K562 (cell line): Measurements from ENCODE around the gene ARPC2. TPM values are rescaled to one million over a fixed set of nuclear protein-coding genes. Genes with fewer than 3 reads are reported as not detected.

Source experiments
- CEBPB ChIP-seq: fragments of 450-650 bp; IDR thresholded peaks from 2 replicates; pipeline ENCODE4 v1.6.1; 2016; ENCODE audit warnings: missing genetic modification characterization, missing compliant biosample characterization
- EHMT2 ChIP-seq: fragments of 450-650 bp; IDR thresholded peaks from 2 replicates; pipeline ENCODE4 v1.6.1; 2018; ENCODE audit warnings: antibody characterized with exemption
- KLF6 ChIP-seq: fragments of 250-450 bp; sonication (Bioruptor Pico); IDR thresholded peaks from 2 replicates; pipeline ENCODE4 v1.4.0; 2020; ENCODE audit warnings: mild to moderate bottlenecking, moderate library complexity, borderline replicate concordance
- MYC ChIP-seq, 2 experiments: fragments of 250-450 bp in 1 of 2; sonication (Bioruptor Pico) in 1 of 2; IDR thresholded peaks; 2 replicates each; pipeline versions ENCODE4 v1.5.1 to v1.6.1; 2012 to 2021; ENCODE audit warnings: low read depth in 2 of 2, borderline replicate concordance in 1 of 2, improper control_type of control experiment in 1 of 2, low read length in 1 of 2, mild to moderate bottlenecking in 1 of 2, moderate library complexity in 1 of 2
- NCOA6 ChIP-seq: fragments of 450-650 bp; IDR thresholded peaks from 2 replicates; pipeline ENCODE4 v1.6.1; 2017; ENCODE audit warnings: mild to moderate bottlenecking
- NRF1 ChIP-seq, 2 experiments: fragments of 450-650 bp; IDR thresholded peaks in 1 of 2; conservative IDR thresholded peaks in 1 of 2; 2 replicates each; pipeline ENCODE4 v1.6.1; 2014; ENCODE audit warnings: mild to moderate bottlenecking in 2 of 2
- PHF8 ChIP-seq: fragments of 200-600 bp; sonication (generic); IDR thresholded peaks from 2 replicates; pipeline ENCODE4 v1.6.1; 2012; ENCODE audit warnings: mixed run types, mild to moderate bottlenecking, inconsistent platforms, low read length, moderate library complexity, borderline replicate concordance
- RAD21 ChIP-seq, 2 experiments: fragments of 250-450 bp in 1 of 2; fragments of 450-650 bp in 1 of 2; sonication (Bioruptor Pico) in 1 of 2; formaldehyde crosslinking in 1 of 2; IDR thresholded peaks in 1 of 2; conservative IDR thresholded peaks in 1 of 2; 2 replicates each; pipeline versions ENCODE4 v1.4.0 to v1.8.0; 2020 to 2022; ENCODE audit warnings: mild to moderate bottlenecking in 2 of 2, moderate library complexity in 1 of 2
- SIN3A ChIP-seq, 2 experiments: fragments of 150-350 bp in 1 of 2; IDR thresholded peaks; 2 replicates each; pipeline ENCODE4 v1.6.1; 2011 to 2016; ENCODE audit warnings: borderline replicate concordance in 2 of 2, low read depth in 2 of 2, low read length in 2 of 2, mild to moderate bottlenecking in 2 of 2, moderate library complexity in 2 of 2; ENCODE audit not compliant: control insufficient read depth in 1 of 2
- TAF7 ChIP-seq: fragments of 450-650 bp; IDR thresholded peaks from 2 replicates; pipeline ENCODE4 v1.6.1; 2016; ENCODE audit warnings: missing genetic modification characterization, missing compliant biosample characterization
- polyA plus RNA-seq, 8 experiments: library from polyadenylated mRNA; depleted of rRNA in 4 of 8; stranded (reverse) in 5 of 8; unstranded in 3 of 8; fragments of >200 nt; fragmentation: Nextera tagmentation in 2 of 8; fragmentation: Illumina TruSeq in 1 of 8; extraction: Ambion mirVana in 2 of 8; extraction: Trizol in 1 of 8; gene quantifications; 2 replicates each; pipeline versions ENCODE4 v1.2.1 to v1.2.3, GENCODE V29; 2011 to 2014; ENCODE audit warnings: inconsistent platforms in 1 of 8, missing spikeins in 1 of 8
- total RNA-seq, 7 experiments: library from RNA; depleted of rRNA in 6 of 7; stranded (reverse); fragments of >200 nt in 6 of 7; fragmentation: Illumina TruSeq in 2 of 7; extraction: Trizol in 2 of 7; gene quantifications; 2 replicates each; pipeline versions ENCODE4 v1.2.1 to v1.2.3, GENCODE V29; 2011 to 2021; ENCODE audit warnings: low replicate concordance in 1 of 7
- TF ChIP-seq, protein P1 (sequence below), 2 experiments: IDR thresholded peaks; 2 replicates each; pipeline ENCODE4 v1.6.1; 2011; ENCODE audit warnings: borderline replicate concordance in 1 of 2, control low read depth in 1 of 2, low read depth in 1 of 2, low read length in 1 of 2, mild to moderate bottlenecking in 1 of 2, mixed read lengths in 1 of 2, moderate library complexity in 1 of 2; ENCODE audit not compliant: insufficient read depth in 1 of 2, insufficient read length in 1 of 2, poor library complexity in 1 of 2, severe bottlenecking in 1 of 2; ENCODE audit errors: extremely low read depth in 1 of 2
- TF ChIP-seq, protein P2 (sequence below): sonication (generic); formaldehyde crosslinking; IDR thresholded peaks from 2 replicates; pipeline ENCODE4 v1.9.0; 2022; ENCODE audit warnings: mild to moderate bottlenecking, missing genetic modification reagents
- TF ChIP-seq, protein P3 (sequence below): fragments of 250-450 bp; sonication (Bioruptor Pico); IDR thresholded peaks from 2 replicates; pipeline ENCODE4 v1.9.0; 2021; ENCODE audit warnings: mild to moderate bottlenecking, inconsistent platforms
- TF ChIP-seq, protein P4 (sequence below), 2 experiments: fragments of 450-650 bp; conservative IDR thresholded peaks; 2 replicates each; pipeline ENCODE4 v1.6.1; 2017; ENCODE audit warnings: mild to moderate bottlenecking in 2 of 2, moderate library complexity in 2 of 2
- TF ChIP-seq, protein P5 (sequence below): fragments of 150-350 bp; conservative IDR thresholded peaks from 2 replicates; pipeline ENCODE4 v1.6.1; 2014; ENCODE audit warnings: low read length

The ARPC2 gene
- total and polyA plus RNA-seq, 9 of the 15 experiments (the other 6 are each of a cell fraction or from before 2014, with no cell fraction given): 81.9 to 187 (median 103) TPM

DNA sequence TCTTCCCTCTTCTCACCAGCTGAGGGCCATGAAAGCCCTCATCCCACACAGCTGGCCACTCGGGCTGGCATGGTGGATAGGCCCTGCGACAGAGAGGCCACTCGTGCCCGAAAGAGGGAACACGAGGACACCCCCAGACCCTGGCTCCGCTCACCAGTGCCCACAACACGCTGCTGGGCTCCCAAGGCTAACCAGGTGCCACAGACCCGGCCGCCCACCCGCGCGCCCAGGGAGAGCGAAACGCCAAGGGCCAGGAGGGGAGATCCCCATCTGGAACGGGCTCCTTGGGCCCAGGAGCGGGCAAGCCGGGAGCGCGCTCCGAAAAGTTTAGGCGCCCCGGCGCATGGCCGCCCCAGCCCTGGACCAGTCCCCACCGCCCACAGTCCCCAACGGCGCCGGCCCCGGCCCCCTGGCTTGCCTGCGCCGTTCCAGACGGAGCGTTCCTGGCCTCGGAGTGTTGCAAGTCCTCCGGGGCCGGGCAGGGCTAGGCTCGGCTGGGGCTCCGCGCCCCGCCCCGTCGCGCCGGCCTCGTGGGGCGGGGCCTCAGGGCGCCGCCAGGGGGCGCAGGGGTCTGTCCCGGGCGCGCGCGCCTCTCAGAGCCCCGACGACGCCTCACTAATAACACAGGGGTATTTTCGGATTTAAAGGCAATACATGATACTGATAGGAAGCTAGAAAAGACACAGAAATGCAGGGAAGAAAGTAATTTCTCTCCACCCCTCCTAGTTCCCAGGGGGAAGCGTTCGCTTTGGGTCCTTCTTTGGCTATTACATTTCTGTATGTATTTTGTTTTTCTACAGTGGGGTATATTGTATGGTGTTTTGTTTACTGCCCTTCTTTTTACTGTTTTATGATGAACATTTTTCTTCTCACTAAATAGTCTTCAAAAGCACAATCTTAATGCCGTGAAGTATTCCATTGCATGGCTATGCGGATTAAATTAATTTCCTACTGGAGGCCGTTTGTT is 75.3 kb downstream of the ARPC2 start, which contains the start of gene TMBIM1 (continued):
- TF ChIP-seq, protein P1, sequence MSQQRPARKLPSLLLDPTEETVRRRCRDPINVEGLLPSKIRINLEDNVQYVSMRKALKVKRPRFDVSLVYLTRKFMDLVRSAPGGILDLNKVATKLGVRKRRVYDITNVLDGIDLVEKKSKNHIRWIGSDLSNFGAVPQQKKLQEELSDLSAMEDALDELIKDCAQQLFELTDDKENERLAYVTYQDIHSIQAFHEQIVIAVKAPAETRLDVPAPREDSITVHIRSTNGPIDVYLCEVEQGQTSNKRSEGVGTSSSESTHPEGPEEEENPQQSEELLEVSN (IDR thresholded peaks at IDR 0.05; ENCODE audit: borderline replicate concordance in 1 of 2, extremely low read depth in 1 of 2, insufficient read depth in 1 of 2, insufficient read length in 1 of 2, low read depth in 1 of 2, low read length in 1 of 2, poor library complexity in 1 of 2, severe bottlenecking in 1 of 2): peak; percentile 78 to 95
- TF ChIP-seq, protein P2, sequence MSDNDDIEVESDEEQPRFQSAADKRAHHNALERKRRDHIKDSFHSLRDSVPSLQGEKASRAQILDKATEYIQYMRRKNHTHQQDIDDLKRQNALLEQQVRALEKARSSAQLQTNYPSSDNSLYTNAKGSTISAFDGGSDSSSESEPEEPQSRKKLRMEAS (CRISPR knock-in tag): peak; percentile 62; the same call in 1 of the 2 replicates
- TF ChIP-seq PHF8 (peak; percentile 48; the same call in 1 of the 2 replicates), MYC (IDR thresholded peaks at IDR 0.05; ENCODE audit: low read depth, low read length) (peak; percentile 83), MYC (CRISPR knock-in tag; IDR thresholded peaks at IDR 0.05; ENCODE audit: borderline replicate concordance, low read depth) (no peak), NRF1 (conservative IDR thresholded peaks at IDR 0.05 in 1 of 2, IDR thresholded peaks at IDR 0.05 in 1 of 2) (peak in 1 of 2 experiments; percentile 33; a peak in 2 of 4 replicates), RAD21 (CRISPR knock-in tag; conservative IDR thresholded peaks at IDR 0.05 in 1 of 2, IDR thresholded peaks at IDR 0.05 in 1 of 2) (peak; percentile 32 to 47), KLF6 (CRISPR knock-in tag) (0 out of 2 replicates have a peak, but pooled peaks have one; percentile 13), TAF7 (tag) (no peak), SIN3A (IDR thresholded peaks at IDR 0.05; ENCODE audit: borderline replicate concordance in 2 of 2, control insufficient read depth in 1 of 2, low read depth in 2 of 2, low read length in 2 of 2) (peak in 1 of 2 experiments; percentile 76; a peak in 2 of 4 replicates), CEBPB (peak; percentile 67), EHMT2 (no peak), NCOA6 (peak; percentile 47; the same call in 1 of the 2 replicates)
- TF ChIP-seq, protein P3, sequence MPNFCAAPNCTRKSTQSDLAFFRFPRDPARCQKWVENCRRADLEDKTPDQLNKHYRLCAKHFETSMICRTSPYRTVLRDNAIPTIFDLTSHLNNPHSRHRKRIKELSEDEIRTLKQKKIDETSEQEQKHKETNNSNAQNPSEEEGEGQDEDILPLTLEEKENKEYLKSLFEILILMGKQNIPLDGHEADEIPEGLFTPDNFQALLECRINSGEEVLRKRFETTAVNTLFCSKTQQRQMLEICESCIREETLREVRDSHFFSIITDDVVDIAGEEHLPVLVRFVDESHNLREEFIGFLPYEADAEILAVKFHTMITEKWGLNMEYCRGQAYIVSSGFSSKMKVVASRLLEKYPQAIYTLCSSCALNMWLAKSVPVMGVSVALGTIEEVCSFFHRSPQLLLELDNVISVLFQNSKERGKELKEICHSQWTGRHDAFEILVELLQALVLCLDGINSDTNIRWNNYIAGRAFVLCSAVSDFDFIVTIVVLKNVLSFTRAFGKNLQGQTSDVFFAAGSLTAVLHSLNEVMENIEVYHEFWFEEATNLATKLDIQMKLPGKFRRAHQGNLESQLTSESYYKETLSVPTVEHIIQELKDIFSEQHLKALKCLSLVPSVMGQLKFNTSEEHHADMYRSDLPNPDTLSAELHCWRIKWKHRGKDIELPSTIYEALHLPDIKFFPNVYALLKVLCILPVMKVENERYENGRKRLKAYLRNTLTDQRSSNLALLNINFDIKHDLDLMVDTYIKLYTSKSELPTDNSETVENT: peak; percentile 41; the same call in 1 of the 2 replicates
- TF ChIP-seq, protein P4, sequence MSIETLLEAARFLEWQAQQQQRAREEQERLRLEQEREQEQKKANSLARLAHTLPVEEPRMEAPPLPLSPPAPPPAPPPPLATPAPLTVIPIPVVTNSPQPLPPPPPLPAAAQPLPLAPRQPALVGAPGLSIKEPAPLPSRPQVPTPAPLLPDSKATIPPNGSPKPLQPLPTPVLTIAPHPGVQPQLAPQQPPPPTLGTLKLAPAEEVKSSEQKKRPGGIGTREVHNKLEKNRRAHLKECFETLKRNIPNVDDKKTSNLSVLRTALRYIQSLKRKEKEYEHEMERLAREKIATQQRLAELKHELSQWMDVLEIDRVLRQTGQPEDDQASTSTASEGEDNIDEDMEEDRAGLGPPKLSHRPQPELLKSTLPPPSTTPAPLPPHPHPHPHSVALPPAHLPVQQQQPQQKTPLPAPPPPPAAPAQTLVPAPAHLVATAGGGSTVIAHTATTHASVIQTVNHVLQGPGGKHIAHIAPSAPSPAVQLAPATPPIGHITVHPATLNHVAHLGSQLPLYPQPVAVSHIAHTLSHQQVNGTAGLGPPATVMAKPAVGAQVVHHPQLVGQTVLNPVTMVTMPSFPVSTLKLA (conservative IDR thresholded peaks at IDR 0.05): peak in 1 of 2 experiments; percentile 45; a peak in 1 of 4 replicates
- TF ChIP-seq, protein P5, sequence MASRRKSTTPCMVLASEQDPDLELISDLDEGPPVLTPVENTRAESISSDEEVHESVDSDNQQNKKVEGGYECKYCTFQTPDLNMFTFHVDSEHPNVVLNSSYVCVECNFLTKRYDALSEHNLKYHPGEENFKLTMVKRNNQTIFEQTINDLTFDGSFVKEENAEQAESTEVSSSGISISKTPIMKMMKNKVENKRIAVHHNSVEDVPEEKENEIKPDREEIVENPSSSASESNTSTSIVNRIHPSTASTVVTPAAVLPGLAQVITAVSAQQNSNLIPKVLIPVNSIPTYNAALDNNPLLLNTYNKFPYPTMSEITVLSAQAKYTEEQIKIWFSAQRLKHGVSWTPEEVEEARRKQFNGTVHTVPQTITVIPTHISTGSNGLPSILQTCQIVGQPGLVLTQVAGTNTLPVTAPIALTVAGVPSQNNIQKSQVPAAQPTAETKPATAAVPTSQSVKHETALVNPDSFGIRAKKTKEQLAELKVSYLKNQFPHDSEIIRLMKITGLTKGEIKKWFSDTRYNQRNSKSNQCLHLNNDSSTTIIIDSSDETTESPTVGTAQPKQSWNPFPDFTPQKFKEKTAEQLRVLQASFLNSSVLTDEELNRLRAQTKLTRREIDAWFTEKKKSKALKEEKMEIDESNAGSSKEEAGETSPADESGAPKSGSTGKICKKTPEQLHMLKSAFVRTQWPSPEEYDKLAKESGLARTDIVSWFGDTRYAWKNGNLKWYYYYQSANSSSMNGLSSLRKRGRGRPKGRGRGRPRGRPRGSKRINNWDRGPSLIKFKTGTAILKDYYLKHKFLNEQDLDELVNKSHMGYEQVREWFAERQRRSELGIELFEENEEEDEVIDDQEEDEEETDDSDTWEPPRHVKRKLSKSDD: no peak
